Measurements from ENCODE around the gene DHRS1. TPM values are rescaled to one million over a fixed set of nuclear protein-coding genes. Genes with fewer than 3 reads are reported as not detected.

The DHRS1 gene
- total RNA-seq, 1 donor from 2014 or later: 27.7 TPM

Other genes with a start within 250 kb of the DHRS1 start
- 0.58 TPM for gene CARMIL3, start 247.8 kb downstream of the DHRS1 start, total RNA-seq
- not detected for gene CPNE6, start 228.2 kb downstream of the DHRS1 start, total RNA-seq
- 11.9 TPM for gene PCK2, start 205.5 kb downstream of the DHRS1 start, total RNA-seq
- gene DCAF11, start 185.0 kb downstream of the DHRS1 start, total RNA-seq: 47.6 TPM
- gene NRL, start 184.8 kb downstream of the DHRS1 start, total RNA-seq: 2.9 TPM
- 0.76 TPM for gene FITM1, start 169.1 kb downstream of the DHRS1 start, total RNA-seq
- 116 TPM for gene PSME1, start 163.6 kb downstream of the DHRS1 start, total RNA-seq
- 14.8 TPM for gene EMC9, start 158.2 kb downstream of the DHRS1 start, total RNA-seq
- gene PSME2, start 153.2 kb downstream of the DHRS1 start, total RNA-seq: 77.7 TPM
- gene RNF31, start 152.3 kb downstream of the DHRS1 start, total RNA-seq: 61.5 TPM
- gene IRF9, start 138.5 kb downstream of the DHRS1 start, total RNA-seq: 107 TPM
- 20.9 TPM for gene REC8, start 127.7 kb downstream of the DHRS1 start, total RNA-seq
- 17.7 TPM for gene IPO4, start 111.0 kb downstream of the DHRS1 start, total RNA-seq
- 40.8 TPM for gene TM9SF1, start 104.3 kb downstream of the DHRS1 start, total RNA-seq
- not detected for gene TSSK4, start 94.1 kb downstream of the DHRS1 start, total RNA-seq
- gene CHMP4A, start 86.3 kb downstream of the DHRS1 start, total RNA-seq: 56.4 TPM
- gene MDP1, start 83.7 kb downstream of the DHRS1 start, total RNA-seq: 13.8 TPM
- 132 TPM for gene NEDD8, start 67.4 kb downstream of the DHRS1 start, total RNA-seq
- gene GMPR2, start 66.9 kb downstream of the DHRS1 start, total RNA-seq: 52.0 TPM
- gene TINF2, start 57.2 kb downstream of the DHRS1 start, total RNA-seq: 81.1 TPM
- gene TGM1, start 36.6 kb downstream of the DHRS1 start, total RNA-seq: 13.2 TPM
- 31.9 TPM for gene RABGGTA, start 28.2 kb downstream of the DHRS1 start, total RNA-seq
- gene NOP9, start 70 bp upstream of the DHRS1 start, total RNA-seq: 21.4 TPM
- 17.3 TPM for gene CIDEB, start 8.2 kb upstream of the DHRS1 start, total RNA-seq
- 5.6 TPM for gene LTB4R2, start 10.4 kb upstream of the DHRS1 start, total RNA-seq
- gene LTB4R, start 11.7 kb upstream of the DHRS1 start, total RNA-seq: 6.7 TPM
- 68.1 TPM for gene ADCY4, start 35.3 kb upstream of the DHRS1 start, total RNA-seq
- gene RIPK3, start 40.2 kb upstream of the DHRS1 start, total RNA-seq: 8.9 TPM
- gene NFATC4, start 68.4 kb upstream of the DHRS1 start, total RNA-seq: 78.9 TPM
- 20.0 TPM for gene NYNRIN, start 99.2 kb upstream of the DHRS1 start, total RNA-seq
- 7.0 TPM for gene CBLN3, start 129.9 kb upstream of the DHRS1 start, total RNA-seq
- gene KHNYN, start 130.2 kb upstream of the DHRS1 start, total RNA-seq: 73.4 TPM
- 43.9 TPM for gene SDR39U1, start 143.0 kb upstream of the DHRS1 start, total RNA-seq
- gene CMA1, start 208.5 kb upstream of the DHRS1 start, total RNA-seq: 2.3 TPM